Peyer's patch (tissue), 4 donors: ENCODE results near the gene UQCR11.

Source experiments
- CTCF ChIP-seq, 6 experiments: fragments of 450-650 bp in 4 of 6; fragments of 200-600 bp in 2 of 6; sonication (generic) in 1 of 6; IDR thresholded peaks; one replicate each; pipeline ENCODE4 v1.5.1; 2017 to 2019; ENCODE audit warnings: antibody characterized with exemption in 6 of 6, mild to moderate bottlenecking in 3 of 6, moderate library complexity in 1 of 6
- POLR2A ChIP-seq, 2 donors: fragments of 450-650 bp; IDR thresholded peaks; one replicate each; pipeline ENCODE4 v1.5.1; 2017; ENCODE audit warnings: antibody characterized with exemption in 2 of 2, mild to moderate bottlenecking in 2 of 2, moderate library complexity in 2 of 2

- no peak for TF ChIP-seq CTCF (IDR thresholded peaks at IDR 0.05)
- TF ChIP-seq POLR2A (IDR thresholded peaks at IDR 0.05) = no peak
Observed at GRCh38 chr19:1653300-1653628, 48.0 kb upstream of the UQCR11 start.
